HCT116 (cell line): Measurements from ENCODE around the gene SDC1. TPM values are rescaled to one million over a fixed set of nuclear protein-coding genes. Genes with fewer than 3 reads are reported as not detected.

Source experiments
- ATAC-seq: fragments of 200-7000 bp; cut with Tn5 transposase; 2 replicates; pipeline ENCODE4 v1.9.1; 2020; ENCODE audit warnings: mild to moderate bottlenecking, moderate library complexity
- BruUV-seq: library from RNA; stranded (reverse); fragments of 400-500 nt; replicated peaks from 2 replicates; lab custom pipeline; 2021; lab: Mats Ljungman, UMichigan
- CTCF ChIA-PET: fragments of 300-600 bp; sonication (Branson Sonifier 250); formaldehyde crosslinking; loops from one replicate; lab custom pipeline; 2021; ENCODE audit warnings: antibody characterized with exemption; lab: Charles Lee
- POLR2A ChIA-PET: fragments of 300-600, 350-600 bp; sonication (Branson Sonifier 250); formaldehyde crosslinking; loops from one replicate; lab custom pipeline; 2021; ENCODE audit warnings: antibody characterized with exemption; lab: Charles Lee
- RAD21 ChIA-PET, 2 experiments: fragments of 300-600 bp; sonication (Branson Sonifier 250); formaldehyde crosslinking; loops; one replicate each; lab custom pipeline; 2023; ENCODE audit warnings: low total read pairs in 2 of 2; ENCODE audit not compliant: uncharacterized antibody in 2 of 2, unreplicated experiment in 2 of 2, low non-redundant PET in 1 of 2; lab: Charles Lee
- DNase-seq: peaks from one replicate; pipeline ENCODE4 v3.0.0-alpha.2; 2010; ENCODE audit warnings: low read depth, low spot score
- H2AFZ ChIP-seq: fragments of 200-600 bp; shearing (Covaris generic), sonication (generic); 2 replicates; pipeline ENCODE4 v1.6.1; 2017; ENCODE audit warnings: low read depth, mixed run types, mixed read lengths, antibody characterized with exemption, low read length; ENCODE audit not compliant: poor library complexity, severe bottlenecking
- H3K27ac ChIP-seq: 2 replicates; pipeline ENCODE4 v1.5.1; 2012; ENCODE audit warnings: low read depth, low read length
- H3K27me3 ChIP-seq: fragments of 200-600 bp; sonication (generic); 2 replicates; pipeline ENCODE4 v1.6.1; 2016; ENCODE audit warnings: mixed run types, low read length, mixed read lengths; ENCODE audit not compliant: insufficient read depth
- H3K36me3 ChIP-seq, 2 experiments: fragments of 200-500 bp in 1 of 2; fragments of 200-600 bp in 1 of 2; sonication (Bioruptor generic) in 1 of 2; sonication (generic) in 1 of 2; 2 replicates each; pipeline versions ENCODE4 v1.5.1 to v1.6.1; 2014 to 2016; ENCODE audit warnings: low read length in 2 of 2, inconsistent platforms in 1 of 2, mixed read lengths in 1 of 2, mixed run types in 1 of 2; ENCODE audit not compliant: insufficient read depth in 2 of 2, control insufficient read depth in 1 of 2
- H3K4me1 ChIP-seq, 2 experiments: fragments of 200-600 bp in 1 of 2; sonication (generic) in 1 of 2; 2 replicates each; pipeline versions ENCODE4 v1.5.1 to v1.6.1; 2012 to 2017; ENCODE audit warnings: low read length in 2 of 2, inconsistent platforms in 1 of 2, mild to moderate bottlenecking in 1 of 2, mixed read lengths in 1 of 2, mixed run types in 1 of 2, moderate library complexity in 1 of 2; ENCODE audit not compliant: insufficient read depth in 2 of 2, control insufficient read depth in 1 of 2
- H3K4me2 ChIP-seq: fragments of 200-600 bp; sonication (generic); 2 replicates; pipeline ENCODE4 v1.6.1; 2017; ENCODE audit warnings: mixed run types, low read length, mixed read lengths
- H3K4me3 ChIP-seq, 2 experiments: fragments of 200-600 bp in 1 of 2; sonication (generic) in 1 of 2; replicated peaks in 1 of 2; 2 replicates each; pipeline ENCODE4 v1.5.1; 2011 to 2016; ENCODE audit warnings: low read length in 2 of 2, control low read depth in 1 of 2, low read depth in 1 of 2, mild to moderate bottlenecking in 1 of 2, mixed read lengths in 1 of 2, mixed run types in 1 of 2
- H3K79me2 ChIP-seq: fragments of 200-600 bp; sonication (generic); 2 replicates; pipeline ENCODE4 v1.6.1; 2017; ENCODE audit warnings: mild to moderate bottlenecking, mixed run types, low read length, moderate library complexity, mixed read lengths; ENCODE audit not compliant: insufficient read depth
- H3K9ac ChIP-seq: fragments of 200-600 bp; sonication (generic); 2 replicates; pipeline ENCODE4 v1.6.1; 2016; ENCODE audit warnings: low read length, mixed read lengths
- H3K9me2 ChIP-seq: fragments of 200-600 bp; sonication (generic), shearing (Covaris generic); 2 replicates; pipeline ENCODE4 v1.6.1; 2017; ENCODE audit warnings: mixed run types, mild to moderate bottlenecking, moderate library complexity; ENCODE audit not compliant: insufficient read depth
- H3K9me3 ChIP-seq, 2 experiments: fragments of 200-500 bp in 1 of 2; fragments of 200-600 bp in 1 of 2; sonication (Bioruptor generic) in 1 of 2; sonication (generic) in 1 of 2; 2 replicates each; pipeline ENCODE4 v1.6.1; 2014 to 2017; ENCODE audit warnings: low read length in 2 of 2, mixed read lengths in 2 of 2, inconsistent platforms in 1 of 2, low read depth in 1 of 2, mild to moderate bottlenecking in 1 of 2, mixed run types in 1 of 2, moderate library complexity in 1 of 2; ENCODE audit not compliant: control insufficient read depth in 1 of 2, insufficient read depth in 1 of 2
- H4K20me1 ChIP-seq: fragments of 200-600 bp; sonication (generic), shearing (Covaris generic); 2 replicates; pipeline ENCODE4 v1.6.1; 2017; ENCODE audit warnings: mixed run types, mild to moderate bottlenecking, moderate library complexity; ENCODE audit not compliant: insufficient read depth
- EGR1 ChIP-seq: IDR thresholded peaks from 2 replicates; pipeline ENCODE4 v1.6.1; 2012; ENCODE audit warnings: low read depth
- RAD21 ChIP-seq: IDR thresholded peaks from 2 replicates; pipeline ENCODE4 v1.6.1; 2012; ENCODE audit warnings: low read depth, mild to moderate bottlenecking
- SIN3A ChIP-seq: IDR thresholded peaks from 2 replicates; pipeline ENCODE4 v1.6.1; 2012; ENCODE audit warnings: low read depth
- YY1 ChIP-seq: IDR thresholded peaks from 2 replicates; pipeline ENCODE4 v1.6.1; 2011; ENCODE audit warnings: low read length, low read depth, moderate library complexity, mild to moderate bottlenecking; ENCODE audit not compliant: insufficient replicate concordance; ENCODE audit errors: extremely low read depth
- ZBTB33 ChIP-seq: IDR thresholded peaks from 2 replicates; pipeline ENCODE4 v1.6.1; 2011; ENCODE audit warnings: mild to moderate bottlenecking, low read length, moderate library complexity; ENCODE audit not compliant: insufficient replicate concordance; ENCODE audit errors: extremely low read depth
- ZFX ChIP-seq: fragments of 450-650 bp; IDR thresholded peaks from 2 replicates; pipeline ENCODE4 v1.6.1; 2017
- ZNF274 ChIP-seq: fragments of 200-500 bp; sonication (Bioruptor generic); IDR thresholded peaks from 2 replicates; pipeline ENCODE4 v1.6.1; 2014; ENCODE audit warnings: mild to moderate bottlenecking, low read depth, low read length, inconsistent platforms
- intact Hi-C: fragments of 100-400 bp; cut with micrococcal nuclease; formaldehyde crosslinking; loops from 2 replicates; pipeline ENCODE4 v1.10.0; 2022
- total RNA-seq: library from RNA; stranded (reverse); gene quantifications from one replicate; pipeline ENCODE4 v1.2.1, GENCODE V29; 2021; ENCODE audit not compliant: unreplicated experiment
- TF ChIP-seq, protein P1 (sequence below): IDR thresholded peaks from 2 replicates; pipeline ENCODE4 v1.6.1; 2012; ENCODE audit warnings: low read depth

The SDC1 gene
- total RNA-seq, 1 experiment from 2014 or later, result 32.0 TPM

DNA sequence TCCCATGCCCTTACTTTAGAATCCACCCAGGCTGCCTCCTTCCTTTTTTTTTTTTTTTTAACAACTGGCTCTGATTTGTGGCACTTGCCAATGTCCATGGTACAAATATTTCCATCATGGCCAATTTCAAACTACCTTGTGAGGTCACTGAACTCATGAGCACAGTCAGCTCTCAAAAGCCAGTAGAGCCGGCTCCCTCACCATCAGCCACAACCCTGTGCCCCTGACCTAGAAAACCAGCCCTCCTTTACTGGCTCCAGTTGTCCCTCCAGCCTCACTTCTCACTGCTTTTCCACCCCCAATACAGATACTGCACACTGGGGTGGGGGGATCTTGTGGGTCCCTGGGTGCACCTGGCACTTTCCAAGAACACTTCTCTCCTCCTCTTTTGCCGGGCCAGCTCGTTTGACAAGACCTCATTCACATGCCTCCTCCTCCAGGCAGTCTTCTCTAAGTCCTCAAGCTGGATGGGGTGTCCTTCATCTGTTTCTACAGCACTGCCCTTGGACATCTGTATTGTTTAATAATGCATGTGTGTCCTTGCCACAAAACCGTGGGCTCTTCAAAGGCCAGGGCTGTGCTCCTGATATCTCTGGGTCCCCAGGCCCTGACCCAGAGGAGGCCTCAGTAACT is 35.5 kb downstream of the SDC1 start:
- no peaks in the 10 kb centered on the region for H3K9me2 ChIP-seq
- ChIA-PET RAD21 (no interaction called here), CTCF (no interaction called here), POLR2A (no interaction called here)
- no peaks in the 10 kb centered on the region for H3K36me3 ChIP-seq
- TF ChIP-seq, protein P1, sequence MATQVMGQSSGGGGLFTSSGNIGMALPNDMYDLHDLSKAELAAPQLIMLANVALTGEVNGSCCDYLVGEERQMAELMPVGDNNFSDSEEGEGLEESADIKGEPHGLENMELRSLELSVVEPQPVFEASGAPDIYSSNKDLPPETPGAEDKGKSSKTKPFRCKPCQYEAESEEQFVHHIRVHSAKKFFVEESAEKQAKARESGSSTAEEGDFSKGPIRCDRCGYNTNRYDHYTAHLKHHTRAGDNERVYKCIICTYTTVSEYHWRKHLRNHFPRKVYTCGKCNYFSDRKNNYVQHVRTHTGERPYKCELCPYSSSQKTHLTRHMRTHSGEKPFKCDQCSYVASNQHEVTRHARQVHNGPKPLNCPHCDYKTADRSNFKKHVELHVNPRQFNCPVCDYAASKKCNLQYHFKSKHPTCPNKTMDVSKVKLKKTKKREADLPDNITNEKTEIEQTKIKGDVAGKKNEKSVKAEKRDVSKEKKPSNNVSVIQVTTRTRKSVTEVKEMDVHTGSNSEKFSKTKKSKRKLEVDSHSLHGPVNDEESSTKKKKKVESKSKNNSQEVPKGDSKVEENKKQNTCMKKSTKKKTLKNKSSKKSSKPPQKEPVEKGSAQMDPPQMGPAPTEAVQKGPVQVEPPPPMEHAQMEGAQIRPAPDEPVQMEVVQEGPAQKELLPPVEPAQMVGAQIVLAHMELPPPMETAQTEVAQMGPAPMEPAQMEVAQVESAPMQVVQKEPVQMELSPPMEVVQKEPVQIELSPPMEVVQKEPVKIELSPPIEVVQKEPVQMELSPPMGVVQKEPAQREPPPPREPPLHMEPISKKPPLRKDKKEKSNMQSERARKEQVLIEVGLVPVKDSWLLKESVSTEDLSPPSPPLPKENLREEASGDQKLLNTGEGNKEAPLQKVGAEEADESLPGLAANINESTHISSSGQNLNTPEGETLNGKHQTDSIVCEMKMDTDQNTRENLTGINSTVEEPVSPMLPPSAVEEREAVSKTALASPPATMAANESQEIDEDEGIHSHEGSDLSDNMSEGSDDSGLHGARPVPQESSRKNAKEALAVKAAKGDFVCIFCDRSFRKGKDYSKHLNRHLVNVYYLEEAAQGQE, result no peak
- TF ChIP-seq ZBTB33 (no peak), YY1 (no peak), SIN3A (no peak), ZFX (no peak), EGR1 (no peak), RAD21 (no peak), ZNF274 (no peak)
- no peaks in the 10 kb centered on the region for H3K27me3 ChIP-seq
- no peak overlapping the region for H3K4me3 ChIP-seq
- no peak for DNase-seq
- H3K9me3 ChIP-seq, result no peaks in the 10 kb centered on the region
- H4K20me1 ChIP-seq, result no peaks in the 10 kb centered on the region
- H2AFZ ChIP-seq, result no peak overlapping the region
- peaks cover 3 to 21% of the 10 kb centered on the region in 2 experiments; a peak in 3 of 4 replicates for H3K4me1 ChIP-seq
- H3K9ac ChIP-seq, result no peak overlapping the region
- BruUV-seq, result no TSS peak
- no peaks in the 10 kb centered on the region for H3K79me2 ChIP-seq
- no peak overlapping the region for H3K4me2 ChIP-seq
- ATAC-seq, result no peak
- intact Hi-C loops, result no loop called here
- H3K27ac ChIP-seq, result no peak overlapping the region
